ENCODE data around the gene PDXP.

The PDXP gene

GRCh38 chr22:37625737-37626136 lies 32.8 kb upstream of the PDXP start:
- TF ChIP-seq CTCF (conservative IDR thresholded peaks at IDR 0.05), result no peak
- no peak overlapping the region for H3K27ac ChIP-seq

DNA sequence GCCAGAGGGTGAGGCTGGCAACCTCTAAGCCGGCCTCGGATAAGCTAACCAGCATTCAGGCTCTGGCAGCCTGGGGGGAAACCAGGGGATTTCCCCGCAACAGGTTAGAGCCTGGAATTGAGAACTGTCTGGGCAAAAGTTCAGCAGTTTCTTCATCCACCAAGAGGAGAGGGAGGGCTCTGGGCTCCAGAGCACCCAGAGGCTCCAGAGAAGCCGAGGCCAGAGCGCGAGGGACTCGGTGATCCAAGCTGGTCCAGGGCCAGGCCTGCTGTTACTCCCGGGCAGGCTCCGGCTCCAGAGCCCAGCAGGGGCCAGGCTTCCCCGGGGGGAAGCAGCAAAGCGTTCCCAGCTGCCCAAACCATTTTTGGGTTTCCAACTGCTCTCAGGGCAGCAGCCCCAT lies 32.4 kb upstream of the PDXP start:
- no peak for TF ChIP-seq CTCF (conservative IDR thresholded peaks at IDR 0.05)
- H3K27ac ChIP-seq, result no peak overlapping the region

DNA sequence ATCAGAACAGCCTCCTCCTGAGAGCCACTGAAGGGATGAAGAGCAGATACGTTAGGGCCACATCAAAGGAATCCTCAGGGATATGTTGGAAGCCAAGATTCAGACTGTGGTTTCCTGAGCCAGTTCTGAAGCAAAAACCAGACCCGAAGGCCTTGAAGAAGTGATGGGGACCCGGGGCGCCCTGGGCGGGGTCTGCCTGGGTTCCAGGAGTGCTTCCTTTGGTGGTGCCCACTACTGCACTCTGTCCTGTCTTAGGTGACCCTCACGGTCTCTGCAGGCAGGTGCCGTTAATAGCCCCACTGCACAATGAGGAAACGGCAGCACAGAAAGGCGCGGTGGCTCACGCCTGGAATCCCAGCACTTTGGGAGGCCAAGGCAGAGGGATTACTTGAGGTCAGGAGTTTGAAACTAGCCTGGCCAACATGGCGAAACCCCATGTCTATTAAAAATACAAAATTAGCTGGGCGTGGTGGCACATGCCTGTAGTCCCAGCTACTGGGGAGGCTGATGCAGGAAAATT lies 31.9 kb upstream of the PDXP start:
- no peak overlapping the region for H3K27ac ChIP-seq
- TF ChIP-seq CTCF (conservative IDR thresholded peaks at IDR 0.05), result no peak

- no peak overlapping the region for H3K27ac ChIP-seq
- no peak for TF ChIP-seq CTCF (conservative IDR thresholded peaks at IDR 0.05)
Measured at GRCh38 chr22:37627121-37627520, 31.4 kb upstream of the PDXP start.

GRCh38 chr22:37627545-37627944 lies 31.0 kb upstream of the PDXP start:
- no peak for TF ChIP-seq CTCF (conservative IDR thresholded peaks at IDR 0.05)
- H3K27ac ChIP-seq, result no peak overlapping the region

DNA sequence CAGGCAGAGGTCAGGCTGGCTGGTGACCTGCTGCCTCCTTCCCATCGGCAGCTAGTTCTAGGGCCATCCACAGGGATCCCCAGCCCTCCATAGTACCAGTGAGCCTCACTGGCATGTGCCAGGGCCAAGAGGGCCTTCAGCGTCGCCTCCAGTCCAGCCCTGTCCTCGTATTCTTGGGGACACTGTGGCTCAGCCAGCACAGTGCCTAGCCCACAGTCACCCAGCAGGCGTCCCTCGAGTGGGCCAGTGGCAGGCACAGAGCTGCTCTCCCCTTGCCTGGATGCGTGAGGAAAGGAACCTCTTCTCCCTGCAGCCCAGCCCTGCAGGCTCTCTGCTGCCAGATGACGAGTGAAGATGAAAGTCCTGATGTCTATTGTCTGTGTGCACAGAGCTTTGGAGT lies 29.7 kb upstream of the PDXP start:
- H3K27ac ChIP-seq, result no peak overlapping the region
- TF ChIP-seq CTCF (conservative IDR thresholded peaks at IDR 0.05), result no peak

DNA sequence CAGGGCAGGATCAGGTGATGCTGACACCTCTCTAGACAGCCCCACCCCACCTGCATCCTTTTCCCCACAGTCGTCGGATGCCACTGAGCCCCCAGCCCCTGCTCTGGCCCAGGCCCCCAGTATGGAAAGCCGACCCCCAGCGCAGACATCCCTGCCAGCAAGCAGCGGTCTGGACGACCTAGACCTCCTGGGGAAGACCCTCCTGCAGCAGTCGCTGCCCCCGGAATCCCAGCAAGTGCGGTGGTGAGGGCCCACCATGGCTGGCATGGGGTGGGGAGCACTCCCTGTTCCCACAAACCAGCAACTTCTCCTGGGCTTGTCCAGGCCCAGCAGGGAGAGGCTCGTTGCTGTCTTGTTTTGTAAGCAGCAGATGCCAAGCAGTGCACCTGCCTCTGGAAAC lies 28.6 kb upstream of the PDXP start:
- no peak for TF ChIP-seq CTCF (conservative IDR thresholded peaks at IDR 0.05)
- H3K27ac ChIP-seq, result no peak overlapping the region
